H1 (cell line): ENCODE measurements around the gene OGT. TPM values are rescaled to one million over a fixed set of nuclear protein-coding genes. Genes with fewer than 3 reads are reported as not detected.

Source experiments
- CBX5 ChIP-seq: fragments of 300-800, 300-1000 bp; sonication (generic); IDR thresholded peaks from 2 replicates; pipeline ENCODE4 v1.7.1; 2016; ENCODE audit warnings: antibody characterized with exemption, low read length, low read depth
- E2F6 ChIP-seq: IDR thresholded peaks from 2 replicates; pipeline ENCODE4 v1.6.1; 2012; ENCODE audit warnings: inconsistent platforms
- EGR1 ChIP-seq: IDR thresholded peaks from 2 replicates; pipeline ENCODE4 v1.6.1; 2011; ENCODE audit warnings: low read depth, low read length, borderline replicate concordance
- KDM1A ChIP-seq: fragments of 200-600, 300-600 bp; sonication (generic); IDR thresholded peaks from 2 replicates; pipeline ENCODE4 v1.7.1; 2016; ENCODE audit warnings: mild to moderate bottlenecking, low read length, borderline replicate concordance
- MAX ChIP-seq: IDR thresholded peaks from 2 replicates; pipeline ENCODE4 v1.6.1; 2012; ENCODE audit warnings: inconsistent platforms
- polyA plus RNA-seq, 7 experiments: library from polyadenylated mRNA; depleted of rRNA in 3 of 7; stranded (reverse) in 5 of 7; unstranded in 2 of 7; fragments of >200 nt in 5 of 7; fragments of 200-250 nt in 2 of 7; gene quantifications; 1 replicate in 5 of 7; 2 replicates in 1 of 7; 4 replicates in 1 of 7; pipeline versions ENCODE4 v1.2.1 to v1.2.3, GENCODE V29; 2011 to 2013; ENCODE audit warnings: missing spikeins in 2 of 7, mixed read lengths in 2 of 7
- total RNA-seq: library from RNA; stranded (reverse); fragmentation: NEBNext Ultra II Directional; extraction: Animal tissue kit (Norgen Biotek cat#: 25700); gene quantifications from 2 replicates; pipeline ENCODE4 v1.2.1, GENCODE V29; 2021

The OGT gene
- total and polyA plus RNA-seq, 2 of the 8 experiments (the other 6 are each of a cell fraction or from before 2014, with no cell fraction given), result 130 to 169 TPM

GRCh38 chrX:71606536-71607216 lies 73.8 kb downstream of the OGT start (continued):
- no peak for TF ChIP-seq CBX5
- no peak for TF ChIP-seq EGR1
- TF ChIP-seq E2F6, result no peak
- no peak for TF ChIP-seq MAX
- no peak for TF ChIP-seq KDM1A
